ENCODE results near the gene SYPL1.

DNA sequence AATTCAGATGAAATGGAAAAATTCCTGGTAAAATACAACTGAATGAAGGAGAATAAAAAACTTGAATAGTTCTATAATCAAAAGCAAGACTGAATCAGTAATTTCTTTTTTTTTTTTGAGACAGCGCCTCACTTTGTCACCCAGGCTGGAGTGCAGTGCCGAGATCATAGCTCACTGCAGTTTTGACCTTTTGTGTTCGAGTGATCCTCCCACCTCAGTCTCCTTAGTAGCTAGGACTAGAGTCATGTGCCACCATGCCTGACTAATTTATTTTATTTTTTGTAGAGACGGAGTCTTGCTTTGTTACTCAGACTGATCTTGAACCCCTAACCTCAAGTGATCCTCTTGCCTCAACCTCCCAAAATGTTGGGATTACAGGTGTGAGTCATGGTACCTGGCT lies 26.1 kb downstream of the SYPL1 start:
- TF ChIP-seq, protein P1, sequence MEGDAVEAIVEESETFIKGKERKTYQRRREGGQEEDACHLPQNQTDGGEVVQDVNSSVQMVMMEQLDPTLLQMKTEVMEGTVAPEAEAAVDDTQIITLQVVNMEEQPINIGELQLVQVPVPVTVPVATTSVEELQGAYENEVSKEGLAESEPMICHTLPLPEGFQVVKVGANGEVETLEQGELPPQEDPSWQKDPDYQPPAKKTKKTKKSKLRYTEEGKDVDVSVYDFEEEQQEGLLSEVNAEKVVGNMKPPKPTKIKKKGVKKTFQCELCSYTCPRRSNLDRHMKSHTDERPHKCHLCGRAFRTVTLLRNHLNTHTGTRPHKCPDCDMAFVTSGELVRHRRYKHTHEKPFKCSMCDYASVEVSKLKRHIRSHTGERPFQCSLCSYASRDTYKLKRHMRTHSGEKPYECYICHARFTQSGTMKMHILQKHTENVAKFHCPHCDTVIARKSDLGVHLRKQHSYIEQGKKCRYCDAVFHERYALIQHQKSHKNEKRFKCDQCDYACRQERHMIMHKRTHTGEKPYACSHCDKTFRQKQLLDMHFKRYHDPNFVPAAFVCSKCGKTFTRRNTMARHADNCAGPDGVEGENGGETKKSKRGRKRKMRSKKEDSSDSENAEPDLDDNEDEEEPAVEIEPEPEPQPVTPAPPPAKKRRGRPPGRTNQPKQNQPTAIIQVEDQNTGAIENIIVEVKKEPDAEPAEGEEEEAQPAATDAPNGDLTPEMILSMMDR (IDR thresholded peaks at IDR 0.05; ENCODE audit: borderline replicate concordance, extremely low read depth, low read length, poor library complexity, severe bottlenecking) = no peak
- TF ChIP-seq EZH2 (IDR thresholded peaks at IDR 0.05; ENCODE audit: borderline replicate concordance, low read depth, low read length, severe bottlenecking) = no peak
